Uterus (tissue), 4 donors: ENCODE data around the gene ALDH4A1. TPM values are rescaled to one million over a fixed set of nuclear protein-coding genes. Genes with fewer than 3 reads are reported as not detected.

Experiments used
- DNase-seq, 2 donors: peaks; one replicate each; pipeline ENCODE4 v3.0.0-alpha.2; 2019 to 2020
- H3K27ac ChIP-seq, 2 donors: fragments of 200-600 bp; sonication (generic); 1 replicate in 1 of 2; 2 replicates in 1 of 2; pipeline ENCODE4 v1.5.1; 2016 to 2018
- H3K27me3 ChIP-seq, 2 donors: fragments of 200-600 bp; sonication (generic); one replicate each; pipeline ENCODE4 v1.5.1; 2018 to 2019; ENCODE audit warnings: control low read depth in 1 of 2
- H3K36me3 ChIP-seq, 2 donors: fragments of 200-600 bp; sonication (generic); one replicate each; pipeline ENCODE4 v1.5.1; 2019; ENCODE audit warnings: control low read depth in 1 of 2
- H3K4me1 ChIP-seq, 2 donors: fragments of 200-600 bp; sonication (generic); one replicate each; pipeline ENCODE4 v1.5.1; 2018 to 2019; ENCODE audit warnings: control low read depth in 1 of 2
- H3K4me3 ChIP-seq, 2 donors: fragments of 200-600 bp; sonication (generic); 1 replicate in 1 of 2; 2 replicates in 1 of 2; pipeline ENCODE4 v1.5.1; 2018 to 2019; ENCODE audit warnings: mild to moderate bottlenecking in 1 of 2
- H3K9me3 ChIP-seq, 2 donors: fragments of 200-600 bp; sonication (generic); one replicate each; pipeline ENCODE4 v1.5.1; 2019; ENCODE audit warnings: control low read depth in 1 of 2
- POLR2A ChIP-seq, 2 donors: fragments of 450-650 bp; IDR thresholded peaks; one replicate each; pipeline ENCODE4 v1.6.1; 2016; ENCODE audit warnings: antibody characterized with exemption in 2 of 2, mild to moderate bottlenecking in 1 of 2, moderate library complexity in 1 of 2
- intact Hi-C: fragments of 100-400 bp; cut with DNase I; formaldehyde crosslinking; loops from one replicate; pipeline ENCODE4 v1.15.1; 2023; ENCODE audit warnings: low total_unique reads
- total RNA-seq, 4 donors: library from RNA; depleted of rRNA in 3 of 4; stranded (reverse); fragments of >200 nt in 3 of 4; gene quantifications; one replicate each; pipeline versions ENCODE4 v1.1.0 to v1.2.4, GENCODE V29; 2014 to 2023
- TF ChIP-seq, protein P1 (sequence below), 4 experiments: fragments of 200-600 bp in 2 of 4; fragments of 450-650 bp in 2 of 4; sonication (generic) in 2 of 4; IDR thresholded peaks; one replicate each; pipeline ENCODE4 v1.5.1; 2016 to 2019; ENCODE audit warnings: antibody characterized with exemption in 4 of 4, mild to moderate bottlenecking in 2 of 4, moderate library complexity in 1 of 4
- donor health status: DM: yes; HTN: yes; CAD: no.

ALDH4A1 gene
- total RNA-seq, 4 donors from 2014 or later, result 2.6 to 18.5 (median 10.3) TPM

DNA sequence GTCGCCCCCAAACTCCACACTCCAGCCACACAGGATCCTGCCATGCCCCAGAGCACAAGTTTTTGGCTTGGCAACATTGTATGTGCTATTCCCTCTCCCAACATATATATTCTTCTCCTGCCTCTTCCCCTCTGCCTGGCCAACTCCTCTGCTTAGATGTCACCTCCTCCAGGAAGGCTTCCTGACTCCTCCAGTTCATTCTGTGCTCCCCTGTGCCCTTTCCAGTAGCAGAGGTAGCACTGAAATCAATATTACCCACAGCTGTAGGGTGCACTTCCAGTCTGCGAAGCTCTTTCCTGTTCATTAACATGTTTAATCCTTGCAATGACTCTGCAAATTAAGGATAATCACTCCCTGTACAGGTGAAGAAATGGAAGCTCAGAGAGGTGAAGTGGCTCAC lies 21.2 kb downstream of the ALDH4A1 start:
- Histone ChIP-seq H3K27me3 (no peaks in the 10 kb centered on the region), H3K36me3 (no peaks in the 10 kb centered on the region), H3K9me3 (no peaks in the 10 kb centered on the region), H3K27ac (no peak overlapping the region), H3K4me1 (no peaks in the 10 kb centered on the region), H3K4me3 (no peak overlapping the region)
- no peak for DNase-seq
- intact Hi-C loops, result no loop called here
- TF ChIP-seq, protein P1, sequence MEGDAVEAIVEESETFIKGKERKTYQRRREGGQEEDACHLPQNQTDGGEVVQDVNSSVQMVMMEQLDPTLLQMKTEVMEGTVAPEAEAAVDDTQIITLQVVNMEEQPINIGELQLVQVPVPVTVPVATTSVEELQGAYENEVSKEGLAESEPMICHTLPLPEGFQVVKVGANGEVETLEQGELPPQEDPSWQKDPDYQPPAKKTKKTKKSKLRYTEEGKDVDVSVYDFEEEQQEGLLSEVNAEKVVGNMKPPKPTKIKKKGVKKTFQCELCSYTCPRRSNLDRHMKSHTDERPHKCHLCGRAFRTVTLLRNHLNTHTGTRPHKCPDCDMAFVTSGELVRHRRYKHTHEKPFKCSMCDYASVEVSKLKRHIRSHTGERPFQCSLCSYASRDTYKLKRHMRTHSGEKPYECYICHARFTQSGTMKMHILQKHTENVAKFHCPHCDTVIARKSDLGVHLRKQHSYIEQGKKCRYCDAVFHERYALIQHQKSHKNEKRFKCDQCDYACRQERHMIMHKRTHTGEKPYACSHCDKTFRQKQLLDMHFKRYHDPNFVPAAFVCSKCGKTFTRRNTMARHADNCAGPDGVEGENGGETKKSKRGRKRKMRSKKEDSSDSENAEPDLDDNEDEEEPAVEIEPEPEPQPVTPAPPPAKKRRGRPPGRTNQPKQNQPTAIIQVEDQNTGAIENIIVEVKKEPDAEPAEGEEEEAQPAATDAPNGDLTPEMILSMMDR (IDR thresholded peaks at IDR 0.05), result no peak
- TF ChIP-seq POLR2A (IDR thresholded peaks at IDR 0.05), result no peak

DNA sequence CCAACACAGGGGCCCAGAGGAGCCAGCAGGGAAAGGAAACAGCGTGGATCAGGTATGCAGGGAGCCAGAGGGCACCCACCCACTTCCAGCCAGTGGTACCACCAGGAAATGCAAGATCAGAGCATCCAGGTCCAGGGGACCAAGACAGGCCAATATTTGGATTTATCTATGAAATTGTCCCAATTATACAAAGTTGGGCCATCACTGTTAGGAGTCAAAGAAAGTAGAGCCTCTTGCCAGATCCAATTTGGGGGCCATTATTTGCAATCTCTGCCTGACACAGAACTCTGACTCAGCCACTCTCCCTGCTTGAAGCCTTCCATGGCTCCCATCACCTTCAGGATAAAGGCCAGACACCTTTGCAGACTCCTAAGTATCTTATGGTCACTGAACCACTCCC lies 21.8 kb downstream of the ALDH4A1 start:
- Histone ChIP-seq H3K36me3 (no peaks in the 10 kb centered on the region), H3K4me3 (no peak overlapping the region), H3K4me1 (no peaks in the 10 kb centered on the region), H3K27ac (no peak overlapping the region), H3K9me3 (no peaks in the 10 kb centered on the region), H3K27me3 (no peaks in the 10 kb centered on the region)
- DNase-seq, result no peak
- TF ChIP-seq, protein P1 (IDR thresholded peaks at IDR 0.05), result no peak
- no peak for TF ChIP-seq POLR2A (IDR thresholded peaks at IDR 0.05)
- intact Hi-C loops, result no loop called here

DNA sequence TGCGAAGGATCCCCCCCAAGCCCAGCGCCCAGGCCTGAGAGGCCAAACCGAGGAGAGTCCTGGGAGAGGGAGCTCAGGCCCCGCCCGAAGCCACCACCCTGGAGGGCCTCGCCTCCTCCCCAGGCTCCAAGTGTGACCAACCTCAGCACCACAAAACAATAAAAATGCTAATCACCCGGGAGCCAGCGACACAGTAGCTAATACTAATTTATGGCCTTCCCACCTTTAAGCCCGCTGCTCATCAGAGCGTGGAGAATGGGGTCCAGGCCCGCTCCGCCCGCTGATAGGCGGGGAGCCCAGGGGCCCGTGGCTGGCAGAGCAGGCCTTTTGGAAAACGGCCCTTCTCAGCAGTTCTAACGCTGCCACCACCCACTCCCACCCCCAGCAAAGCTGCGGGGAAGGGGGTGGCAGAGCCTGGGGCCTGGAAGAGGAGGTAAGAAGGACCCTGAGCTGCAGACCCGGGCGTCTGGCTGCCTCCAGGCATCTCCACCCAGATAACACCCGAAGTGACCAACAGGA lies 22.5 kb downstream of the ALDH4A1 start:
- H3K4me3 ChIP-seq, result no peak overlapping the region
- TF ChIP-seq, protein P1 (IDR thresholded peaks at IDR 0.05), result no peak
- no peak for TF ChIP-seq POLR2A (IDR thresholded peaks at IDR 0.05)
- H3K27me3 ChIP-seq, result no peaks in the 10 kb centered on the region
- H3K36me3 ChIP-seq, result no peaks in the 10 kb centered on the region
- H3K4me1 ChIP-seq, result no peaks in the 10 kb centered on the region
- intact Hi-C loops, result no loop called here
- H3K9me3 ChIP-seq, result no peaks in the 10 kb centered on the region
- no peak for DNase-seq
- no peak overlapping the region for H3K27ac ChIP-seq

DNA sequence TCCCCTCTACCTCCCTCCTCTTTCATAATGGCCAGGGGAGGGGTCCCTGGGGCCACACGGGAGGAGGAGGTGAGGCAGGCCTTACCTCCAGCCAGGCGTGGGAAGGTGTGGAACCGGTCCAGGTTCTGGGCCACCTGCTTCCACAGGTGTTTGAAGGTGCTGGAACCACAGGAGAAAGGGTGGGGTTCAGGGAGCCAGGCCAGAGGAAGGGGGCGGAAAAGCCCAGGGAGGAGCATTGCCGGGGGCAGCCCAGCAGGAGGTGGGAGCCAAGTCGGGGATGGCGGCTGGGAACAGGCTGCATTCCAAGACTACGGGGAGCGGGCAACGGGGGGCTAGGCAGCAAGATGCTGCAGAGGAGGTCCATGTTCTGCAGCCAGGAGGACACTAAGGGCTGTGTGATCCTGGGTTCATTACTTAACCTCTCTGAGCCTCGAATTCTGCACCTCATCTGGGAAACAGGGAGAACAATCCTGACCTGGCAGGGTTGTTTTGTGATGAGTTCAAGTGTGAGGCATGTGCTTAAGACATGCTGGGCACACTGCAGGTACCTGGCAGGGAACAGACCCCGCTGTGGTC lies 23.1 kb downstream of the ALDH4A1 start:
- TF ChIP-seq, protein P1 (IDR thresholded peaks at IDR 0.05), result no peak
- no peak for TF ChIP-seq POLR2A (IDR thresholded peaks at IDR 0.05)
- Histone ChIP-seq H3K4me3 (no peak overlapping the region), H3K36me3 (no peaks in the 10 kb centered on the region), H3K4me1 (no peaks in the 10 kb centered on the region), H3K27me3 (no peaks in the 10 kb centered on the region), H3K27ac (no peak overlapping the region), H3K9me3 (no peaks in the 10 kb centered on the region)
- intact Hi-C loops, result no loop called here
- DNase-seq, result no peak

GRCh38 chr1:18878538-18879214 lies 23.7 kb downstream of the ALDH4A1 start:
- no peak for TF ChIP-seq POLR2A (IDR thresholded peaks at IDR 0.05)
- TF ChIP-seq, protein P1 (IDR thresholded peaks at IDR 0.05), result no peak
- H3K36me3 ChIP-seq, result no peaks in the 10 kb centered on the region
- no peaks in the 10 kb centered on the region for H3K4me1 ChIP-seq
- no peaks in the 10 kb centered on the region for H3K27me3 ChIP-seq
- no peak for DNase-seq
- intact Hi-C loops, result no loop called here
- no peak overlapping the region for H3K27ac ChIP-seq
- no peak overlapping the region for H3K4me3 ChIP-seq
- H3K9me3 ChIP-seq, result no peaks in the 10 kb centered on the region
